NCI-H1930 (cell line): ENCODE data around the gene STAT4.

Experiments
- DNase-seq, 2 experiments: peaks; one replicate each; lab custom pipeline; 2025; lab: John Stamatoyannopoulos, UW

Gene STAT4

GRCh38 chr2:191150600-191151330, at the start of gene STAT4:
Gene STAT4 (minus strand): TSS chr2:191150994. CDS start chr2:191148203, 2,791 bp downstream.
- no peak for DNase-seq

GRCh38 chr2:191199929-191200512, 49.2 kb upstream of the STAT4 start:
- no peak for DNase-seq

- no peak for DNase-seq
These were observed 47.5 kb upstream of the STAT4 start for GRCh38 chr2:191198271-191198670.

GRCh38 chr2:191197096-191197495, 46.3 kb upstream of the STAT4 start:
- no peak for DNase-seq

GRCh38 chr2:191195021-191195420, 44.2 kb upstream of the STAT4 start:
- DNase-seq: no peak

- no peak for DNase-seq
These were observed 40.2 kb upstream of the STAT4 start for GRCh38 chr2:191190861-191191552.

- no peak for DNase-seq
These were observed 39.6 kb upstream of the STAT4 start for GRCh38 chr2:191190435-191190834.

GRCh38 chr2:191189112-191189635, 38.4 kb upstream of the STAT4 start:
- DNase-seq: no peak

- no peak for DNase-seq
These were observed 37.8 kb upstream of the STAT4 start for GRCh38 chr2:191188550-191189093.

GRCh38 chr2:191187105-191187829, 36.5 kb upstream of the STAT4 start:
- no peak for DNase-seq

- no peak for DNase-seq
These were observed 33.7 kb upstream of the STAT4 start for GRCh38 chr2:191184457-191184856.

GRCh38 chr2:191183516-191183915, 32.7 kb upstream of the STAT4 start:
- DNase-seq: no peak

GRCh38 chr2:191183081-191183480, 32.3 kb upstream of the STAT4 start:
- DNase-seq: no peak

- no peak for DNase-seq
These were observed 29.9 kb upstream of the STAT4 start for GRCh38 chr2:191180713-191181112.

- no peak for DNase-seq
These were observed 29.5 kb upstream of the STAT4 start for GRCh38 chr2:191180276-191180675.

- no peak for DNase-seq
These were observed 28.2 kb upstream of the STAT4 start for GRCh38 chr2:191178806-191179514.

- no peak for DNase-seq
These were observed 27.2 kb upstream of the STAT4 start for GRCh38 chr2:191177751-191178736.

GRCh38 chr2:191176801-191177438, 26.1 kb upstream of the STAT4 start:
- no peak for DNase-seq

GRCh38 chr2:191176305-191176704, 25.5 kb upstream of the STAT4 start:
- DNase-seq: no peak

- DNase-seq: no peak
These were observed 23.6 kb upstream of the STAT4 start for GRCh38 chr2:191174442-191174841.
